D341Med (cell line): ENCODE measurements around the gene BCL2L11.

Experiments
- DNase-seq: peaks from one replicate; pipeline ENCODE4 v3.0.0; 2012; ENCODE audit warnings: low spot score

The BCL2L11 gene

GRCh38 chr2:111168528-111169239 lies 48.0 kb downstream of the BCL2L11 start:
- DNase-seq = no peak

- no peak for DNase-seq
These were observed 48.6 kb downstream of the BCL2L11 start for GRCh38 chr2:111169268-111169667.

- DNase-seq = no peak
These were observed 49.2 kb downstream of the BCL2L11 start for GRCh38 chr2:111169924-111170323.

- no peak for DNase-seq
These were observed 50.7 kb downstream of the BCL2L11 start for GRCh38 chr2:111171337-111171930.

- DNase-seq = no peak
These were observed 52.0 kb downstream of the BCL2L11 start for GRCh38 chr2:111172666-111173065.

- DNase-seq = no peak
These were observed 52.6 kb downstream of the BCL2L11 start for GRCh38 chr2:111173338-111173737.

- no peak for DNase-seq
These were observed 53.1 kb downstream of the BCL2L11 start for GRCh38 chr2:111173856-111174255.

- DNase-seq = no peak
These were observed 54.9 kb downstream of the BCL2L11 start for GRCh38 chr2:111175615-111176014.

- DNase-seq = no peak
These were observed 55.7 kb downstream of the BCL2L11 start for GRCh38 chr2:111176388-111176787.

- DNase-seq = no peak
These were observed 56.2 kb downstream of the BCL2L11 start for GRCh38 chr2:111176867-111177266.

- no peak for DNase-seq
These were observed 57.6 kb downstream of the BCL2L11 start for GRCh38 chr2:111178296-111178695.

- no peak for DNase-seq
These were observed 58.2 kb downstream of the BCL2L11 start for GRCh38 chr2:111178730-111179405.

- no peak for DNase-seq
These were observed 61.4 kb downstream of the BCL2L11 start for GRCh38 chr2:111182121-111182520.

GRCh38 chr2:111182740-111183139 lies 62.0 kb downstream of the BCL2L11 start:
- no peak for DNase-seq

GRCh38 chr2:111184725-111185310 lies 64.1 kb downstream of the BCL2L11 start:
- no peak for DNase-seq

GRCh38 chr2:111185361-111186022 lies 64.8 kb downstream of the BCL2L11 start:
- DNase-seq = no peak

GRCh38 chr2:111186121-111186715 lies 65.5 kb downstream of the BCL2L11 start:
- no peak for DNase-seq

- DNase-seq = no peak
These were observed 66.2 kb downstream of the BCL2L11 start for GRCh38 chr2:111186933-111187332.

GRCh38 chr2:111188681-111189080 lies 68.0 kb downstream of the BCL2L11 start:
- DNase-seq = no peak

- no peak for DNase-seq
These were observed 68.4 kb downstream of the BCL2L11 start for GRCh38 chr2:111189106-111189505.

GRCh38 chr2:111190816-111191540 lies 70.3 kb downstream of the BCL2L11 start:
- DNase-seq = no peak
